GM12801 (cell line): ENCODE measurements around the gene PLIN5.

Source experiments
- TF ChIP-seq, protein P1 (sequence below): IDR thresholded peaks from one replicate; pipeline ENCODE4 v1.5.1; 2011; ENCODE audit warnings: control low read depth; ENCODE audit not compliant: insufficient read length; ENCODE audit errors: extremely low read depth

PLIN5 gene

DNA sequence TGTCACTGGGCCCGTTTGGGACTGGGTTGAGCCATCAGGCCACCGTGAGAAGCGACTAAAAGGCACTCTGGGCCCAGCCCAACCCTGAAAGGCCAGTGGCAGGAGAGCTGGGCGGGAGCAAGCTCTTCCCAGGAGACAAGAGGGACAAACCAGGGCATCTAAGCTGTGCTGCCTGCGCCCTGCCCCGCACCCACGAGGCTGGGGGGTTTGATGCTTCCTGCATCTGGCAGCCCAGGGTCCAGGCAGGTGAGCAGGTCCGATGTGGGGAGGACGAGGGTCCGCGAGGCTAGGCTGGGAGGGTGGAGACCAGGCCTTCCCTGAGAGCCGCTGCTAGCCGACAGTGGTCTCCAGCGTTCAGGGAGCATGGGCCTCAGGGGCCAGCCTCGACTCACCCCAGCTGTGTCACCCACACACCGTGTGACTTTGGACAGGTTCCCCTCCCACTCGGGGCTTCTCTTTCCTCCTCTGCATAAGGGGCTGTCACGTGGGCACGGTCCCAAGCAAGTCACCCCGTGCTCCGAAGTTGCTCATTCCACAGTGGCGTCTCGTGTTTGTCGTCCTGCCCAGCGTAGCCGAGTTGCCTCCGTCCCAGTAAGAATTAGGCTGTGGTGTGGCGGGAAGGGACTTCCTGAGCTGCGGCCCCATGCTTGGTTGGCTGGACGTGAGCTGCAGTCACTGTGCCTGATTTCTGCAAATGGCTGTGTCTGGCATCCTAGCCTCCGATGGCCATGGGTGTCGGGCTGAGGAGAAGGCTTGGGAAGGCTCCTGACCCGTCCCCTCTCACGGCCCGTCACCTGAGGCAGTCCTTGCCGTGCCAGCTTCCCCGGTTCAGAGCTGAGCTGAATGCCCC, 32.5 kb downstream of the PLIN5 start:
- TF ChIP-seq, protein P1, sequence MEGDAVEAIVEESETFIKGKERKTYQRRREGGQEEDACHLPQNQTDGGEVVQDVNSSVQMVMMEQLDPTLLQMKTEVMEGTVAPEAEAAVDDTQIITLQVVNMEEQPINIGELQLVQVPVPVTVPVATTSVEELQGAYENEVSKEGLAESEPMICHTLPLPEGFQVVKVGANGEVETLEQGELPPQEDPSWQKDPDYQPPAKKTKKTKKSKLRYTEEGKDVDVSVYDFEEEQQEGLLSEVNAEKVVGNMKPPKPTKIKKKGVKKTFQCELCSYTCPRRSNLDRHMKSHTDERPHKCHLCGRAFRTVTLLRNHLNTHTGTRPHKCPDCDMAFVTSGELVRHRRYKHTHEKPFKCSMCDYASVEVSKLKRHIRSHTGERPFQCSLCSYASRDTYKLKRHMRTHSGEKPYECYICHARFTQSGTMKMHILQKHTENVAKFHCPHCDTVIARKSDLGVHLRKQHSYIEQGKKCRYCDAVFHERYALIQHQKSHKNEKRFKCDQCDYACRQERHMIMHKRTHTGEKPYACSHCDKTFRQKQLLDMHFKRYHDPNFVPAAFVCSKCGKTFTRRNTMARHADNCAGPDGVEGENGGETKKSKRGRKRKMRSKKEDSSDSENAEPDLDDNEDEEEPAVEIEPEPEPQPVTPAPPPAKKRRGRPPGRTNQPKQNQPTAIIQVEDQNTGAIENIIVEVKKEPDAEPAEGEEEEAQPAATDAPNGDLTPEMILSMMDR, result no peak

DNA sequence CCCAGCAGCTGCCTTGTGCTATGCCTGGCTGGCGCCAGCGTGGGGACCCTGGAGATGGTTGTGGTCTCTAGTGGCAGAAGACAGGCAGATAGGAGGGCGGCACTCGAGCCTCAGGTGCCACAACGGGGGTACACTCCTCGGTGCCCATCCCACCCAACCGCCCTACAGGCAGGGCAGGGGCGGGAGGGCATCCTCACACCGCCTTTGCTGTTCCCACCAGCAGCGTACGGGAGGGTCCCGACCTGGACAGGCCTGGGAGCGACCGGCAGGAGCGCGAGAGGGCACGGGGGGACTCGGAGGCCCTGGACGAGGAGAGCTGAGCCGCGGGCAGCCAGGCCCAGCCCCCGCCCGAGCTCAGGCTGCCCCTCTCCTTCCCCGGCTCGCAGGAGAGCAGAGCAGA, 33.3 kb downstream of the PLIN5 start:
- TF ChIP-seq, protein P1, result no peak

DNA sequence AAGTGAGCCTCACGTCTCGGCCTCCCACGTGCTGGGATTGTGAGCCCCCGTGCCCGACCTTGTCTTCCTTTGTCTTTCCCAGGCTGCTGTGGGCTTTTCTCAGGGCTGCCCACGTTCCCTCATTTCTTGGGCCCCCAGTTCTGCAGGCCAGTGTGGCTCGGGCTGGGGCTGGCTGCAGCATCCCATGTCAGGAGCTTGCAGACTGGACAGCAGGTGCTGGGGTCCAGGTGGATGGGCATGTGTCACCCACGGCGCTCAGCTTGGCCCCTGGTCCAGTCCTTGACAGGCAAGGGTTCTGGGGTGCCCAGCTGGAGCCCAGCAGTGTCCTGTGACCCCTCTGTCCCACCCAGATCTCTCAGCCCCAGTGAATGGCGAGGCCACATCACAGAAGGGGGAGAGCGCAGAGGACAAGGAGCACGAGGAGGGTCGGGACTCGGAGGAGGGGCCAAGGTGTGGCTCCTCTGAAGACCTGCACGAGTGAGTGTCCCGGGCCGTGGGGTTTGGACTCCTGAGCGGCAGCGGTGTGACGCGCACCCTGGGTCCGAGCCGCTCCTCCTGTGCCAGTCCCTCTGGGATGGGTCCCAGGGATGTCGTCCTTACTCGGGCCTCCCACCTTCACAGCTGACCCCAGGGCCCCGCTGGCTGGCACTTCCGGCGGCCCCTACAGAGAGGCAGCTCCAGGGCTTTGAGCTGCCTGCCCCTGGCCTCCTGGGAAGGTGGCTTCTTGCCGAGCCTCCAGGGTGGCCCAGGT, 34.0 kb downstream of the PLIN5 start:
- TF ChIP-seq, protein P1, result no peak

DNA sequence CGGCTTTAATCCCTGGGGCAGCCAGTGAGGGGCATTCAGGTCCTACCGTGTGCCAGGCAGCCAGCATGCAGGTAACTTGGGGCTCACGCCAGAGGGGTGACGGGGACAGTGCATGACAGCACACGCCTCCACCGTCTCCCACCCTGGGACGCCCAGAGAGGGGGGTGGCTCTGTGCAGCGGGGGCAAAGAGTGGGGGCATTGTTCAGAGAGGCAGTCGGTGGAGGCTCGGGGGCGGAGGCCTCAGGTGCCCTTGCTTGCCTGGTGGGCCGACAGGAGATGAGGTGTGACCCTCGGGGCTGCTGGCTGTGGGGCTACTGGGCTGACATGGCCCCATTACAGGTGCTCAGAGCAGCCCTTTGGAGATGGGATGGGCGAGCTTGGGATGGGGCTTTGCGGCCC, 35.2 kb downstream of the PLIN5 start:
- TF ChIP-seq, protein P1, result no peak

DNA sequence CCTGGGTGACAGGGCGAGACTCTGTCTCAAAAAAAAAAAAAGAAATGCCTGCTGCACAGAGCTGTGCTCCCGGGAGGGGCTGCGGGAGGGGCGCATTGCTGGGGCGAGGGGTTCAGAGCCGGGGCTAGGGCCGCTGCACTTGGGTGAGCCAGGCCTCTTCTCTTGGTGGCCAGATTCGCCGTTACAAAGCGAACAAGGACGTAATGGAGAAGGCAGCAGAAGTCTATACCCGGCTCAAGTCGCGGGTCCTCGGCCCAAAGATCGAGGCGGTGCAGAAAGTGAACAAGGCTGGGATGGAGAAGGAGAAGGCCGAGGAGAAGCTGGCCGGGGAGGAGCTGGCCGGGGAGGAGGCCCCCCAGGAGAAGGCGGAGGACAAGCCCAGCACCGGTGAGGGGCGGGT, 35.7 kb downstream of the PLIN5 start:
- TF ChIP-seq, protein P1, result no peak

DNA sequence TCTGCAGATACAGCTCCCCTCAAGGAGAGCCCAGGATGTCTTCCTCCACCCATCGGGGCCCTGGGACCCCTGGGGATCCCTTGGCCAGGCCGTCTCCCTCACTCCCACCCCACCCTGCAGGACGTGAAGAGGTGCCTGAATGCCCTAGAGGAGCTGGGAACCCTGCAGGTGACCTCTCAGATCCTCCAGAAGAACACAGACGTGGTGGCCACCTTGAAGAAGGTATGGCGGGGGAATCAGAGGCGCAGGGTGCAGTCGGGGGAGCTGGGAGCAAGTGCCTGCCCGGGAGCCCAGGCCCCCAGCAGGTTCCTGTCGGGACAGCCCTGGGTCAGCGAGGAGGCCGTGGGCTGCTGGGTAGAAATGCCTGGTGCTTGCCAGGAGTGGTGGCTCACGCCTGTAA, 36.3 kb downstream of the PLIN5 start:
- TF ChIP-seq, protein P1, result no peak

DNA sequence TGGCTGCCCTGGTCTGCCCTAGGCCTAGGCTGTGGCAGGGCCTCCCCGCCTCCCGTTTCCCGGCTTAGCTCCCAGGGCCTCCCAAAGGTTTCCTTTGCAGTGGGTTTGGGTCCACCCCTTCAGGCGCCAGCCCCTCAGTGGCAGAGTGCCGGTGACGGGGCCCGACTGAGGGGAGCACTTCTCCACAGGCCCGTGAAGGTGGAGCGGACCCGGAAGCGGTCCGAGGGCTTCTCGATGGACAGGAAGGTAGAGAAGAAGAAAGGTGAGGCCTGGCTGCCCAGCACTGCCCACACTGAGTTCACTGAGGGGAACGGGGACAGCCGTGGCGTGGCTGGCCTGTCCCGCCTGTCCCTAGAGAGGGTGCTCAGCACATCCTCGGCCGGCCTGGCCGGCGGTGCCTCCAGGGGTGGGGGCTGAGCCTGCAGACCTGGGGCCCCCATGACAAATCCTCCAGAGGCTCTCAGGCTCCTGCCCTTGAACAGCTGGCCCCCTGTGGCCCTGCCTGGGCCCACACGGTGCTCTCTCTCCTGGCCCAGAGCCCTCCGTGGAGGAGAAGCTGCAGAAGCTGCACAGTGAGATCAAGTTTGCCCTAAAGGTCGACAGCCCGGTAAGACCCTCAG, 37.1 kb downstream of the PLIN5 start:
- TF ChIP-seq, protein P1, result no peak
